Adrenal gland (tissue), 12 donors: ENCODE measurements around the gene CAPN5. TPM values are rescaled to one million over a fixed set of nuclear protein-coding genes. Genes with fewer than 3 reads are reported as not detected.

ENCODE experiments used
- DNase-seq, 7 donors: peaks; one replicate each; pipeline ENCODE4 v3.0.0-alpha.2; 2019 to 2020
- H3K27ac ChIP-seq, 5 donors: fragments of 200-600 bp; sonication (generic) in 4 of 5; 1 replicate in 3 of 5; 2 replicates in 2 of 5; pipeline versions ENCODE4 v1.5.1 to v1.8.0; 2016 to 2020; ENCODE audit warnings: mild to moderate bottlenecking in 1 of 5
- H3K27me3 ChIP-seq: fragments of 200-600 bp; 2 replicates; pipeline ENCODE4 v1.8.0; 2021
- H3K36me3 ChIP-seq, 2 donors: fragments of 200-600 bp; replicated peaks in 1 of 2; 1 replicate in 1 of 2; 2 replicates in 1 of 2; pipeline versions ENCODE4 v1.5.1 to v1.8.0; 2018 to 2022
- H3K4me1 ChIP-seq, 2 donors: fragments of 200-600 bp; replicated peaks in 1 of 2; 1 replicate in 1 of 2; 2 replicates in 1 of 2; pipeline versions ENCODE4 v1.5.1 to v1.8.0; 2018 to 2021
- H3K4me3 ChIP-seq, 4 donors: fragments of 200-600 bp; sonication (generic) in 3 of 4; one replicate each; pipeline ENCODE4 v1.5.1; 2016 to 2018
- H3K9me3 ChIP-seq, 3 donors: fragments of 200-600 bp; sonication (generic) in 1 of 3; replicated peaks in 1 of 3; 1 replicate in 2 of 3; 2 replicates in 1 of 3; pipeline versions ENCODE4 v1.5.1 to v1.8.0; 2016 to 2021
- CTCF ChIP-seq, 6 experiments: fragments of 450-650 bp in 4 of 6; fragments of 200-600 bp in 2 of 6; sonication (generic) in 1 of 6; IDR thresholded peaks; 1 replicate in 5 of 6; 2 replicates in 1 of 6; pipeline versions ENCODE4 v1.5.1 to v1.8.0; 2016 to 2021; ENCODE audit warnings: antibody characterized with exemption in 6 of 6, mild to moderate bottlenecking in 2 of 6, moderate library complexity in 1 of 6
- POLR2A ChIP-seq, 2 donors: fragments of 450-650 bp; IDR thresholded peaks; one replicate each; pipeline ENCODE4 v1.6.1; 2017; ENCODE audit warnings: antibody characterized with exemption in 2 of 2, mild to moderate bottlenecking in 2 of 2, moderate library complexity in 1 of 2
- WGBS, 4 donors: extraction: QIAGEN DNeasy Blood & Tissue Kit in 2 of 4; methylation state at CpG; one replicate each; pipeline versions ENCODE4 v1.1.5 to v1.1.7; 2013 to 2017; 5-methylcytosine and 5-hydroxymethylcytosine counted together
- intact Hi-C, 2 donors: fragments of 100-400 bp; cut with DNase I; formaldehyde crosslinking; loops; one replicate each; pipeline versions ENCODE4 v1.14.1 to v1.15.0; 2022 to 2023
- polyA plus RNA-seq, 3 donors: library from polyadenylated mRNA; stranded (reverse); fragments of 200-250 nt in 2 of 3; fragments of 350-450 nt in 1 of 3; fragmentation: Illumina TruSeq in 1 of 3; extraction: RNeasy Lipid Tissue Mini Kit (QIAGEN cat#74804) in 1 of 3; gene quantifications; one replicate each; pipeline ENCODE4 v1.2.3, GENCODE V29; 2013 to 2014
- total RNA-seq, 9 donors: library from RNA; depleted of rRNA in 4 of 9; stranded (reverse); fragments of >200 nt in 4 of 9; fragments of 120-200 nt in 1 of 9; fragmentation: NEBNext Ultra II Directional in 1 of 9; extraction: Animal tissue kit (Norgen Biotek cat#: 25700) in 1 of 9; gene quantifications; one replicate each; pipeline versions ENCODE4 v1.1.0 to v1.2.4, GENCODE V29; 2013 to 2023
- donor health status: healthy with polysubstance abuse.
- donor health status: Bipolar disorder and iron deficiency.
- donor health status: DM: yes; HTN: yes; CAD: no.
- donor health status: DM: no; HTN: no; CAD: no.
- donor health status: DM: no; HTN: no; CAD: no.
- donor health status: DM: yes; HTN: yes; CAD: no.

CAPN5 gene
- total and polyA plus RNA-seq, 12 donors, result 5.6 to 29.6 (median 18.4) TPM

GRCh38 chr11:77083566-77084245, 16.9 kb downstream of the CAPN5 start:
- Histone ChIP-seq H3K36me3 (no peaks in the 10 kb centered on the region), H3K4me1 (peaks cover 21 to 33% of the 10 kb centered on the region in 2 donors), H3K4me3 (no peak overlapping the region), H3K27ac (peak overlapping the region in 2 of 5 donors; percentile 84 to 95), H3K9me3 (no peaks in the 10 kb centered on the region), H3K27me3 (no peaks in the 10 kb centered on the region)
- TF ChIP-seq CTCF (IDR thresholded peaks at IDR 0.05), result no peak
- no peak for TF ChIP-seq POLR2A (IDR thresholded peaks at IDR 0.05)
- DNase-seq, result peak in 4 of 7 donors; percentile 0 to 53 (median 12)
- intact Hi-C loops, result no loop called here
- 91 to 95% (median 93%) methylated on average over 10 to 12 of the region's 12 CpGs for WGBS, 4 donors

DNA sequence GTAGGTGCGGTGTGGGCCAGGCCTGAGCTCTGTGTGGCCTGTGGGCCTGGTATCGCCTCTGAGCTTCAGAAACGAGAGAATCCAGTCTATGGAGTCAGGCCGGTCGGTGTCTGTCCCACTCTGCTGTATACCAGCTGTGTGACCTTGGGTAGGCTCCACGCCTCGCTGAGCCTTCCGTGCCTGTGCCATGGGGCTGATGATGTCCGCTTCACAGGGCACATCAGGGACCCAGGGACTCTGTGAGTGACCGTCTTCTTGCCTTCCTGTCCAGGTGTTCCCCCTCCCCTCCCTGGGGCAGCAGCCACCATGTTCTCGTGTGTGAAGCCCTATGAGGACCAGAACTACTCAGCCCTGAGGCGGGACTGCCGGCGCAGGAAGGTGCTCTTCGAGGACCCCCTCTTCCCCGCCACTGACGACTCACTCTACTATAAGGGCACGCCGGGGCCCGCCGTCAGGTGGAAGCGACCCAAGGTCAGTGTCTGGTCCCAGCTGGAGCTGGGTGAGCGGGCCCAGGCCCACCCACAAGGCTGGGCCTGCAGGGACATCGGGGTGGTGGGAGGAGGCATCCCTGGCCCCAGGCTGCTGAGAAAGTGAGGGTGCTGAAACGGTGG, 17.9 kb downstream of the CAPN5 start:
- H3K9me3 ChIP-seq, result no peaks in the 10 kb centered on the region
- DNase-seq, result peak in 6 of 7 donors; percentile 47 to 66 (median 50)
- no peaks in the 10 kb centered on the region for H3K36me3 ChIP-seq
- intact Hi-C loops, result no loop called here
- H3K27ac ChIP-seq, result peak overlapping the region in 1 of 5 donors; percentile 63
- no peak overlapping the region for H3K4me3 ChIP-seq
- peaks cover 21 to 33% of the 10 kb centered on the region in 2 donors for H3K4me1 ChIP-seq
- TF ChIP-seq POLR2A (IDR thresholded peaks at IDR 0.05) (no peak), CTCF (IDR thresholded peaks at IDR 0.05) (no peak)
- no peaks in the 10 kb centered on the region for H3K27me3 ChIP-seq
- 57 to 72% (median 67%) methylated on average over 11 to 25 of the region's 25 CpGs for WGBS, 4 donors

GRCh38 chr11:77085652-77086051, 18.9 kb downstream of the CAPN5 start:
- 82 to 92% (median 86%) methylated on average over 2 to 6 of the region's 6 CpGs for WGBS, 4 donors
- peak overlapping the region in 1 of 5 donors; percentile 69 for H3K27ac ChIP-seq
- intact Hi-C loops, result no loop called here

More at GRCh38 chr11:77085652-77086051, 18.9 kb downstream of the CAPN5 start:
- H3K9me3 ChIP-seq, result no peaks in the 10 kb centered on the region
- DNase-seq, result peak in 3 of 7 donors; percentile 5 to 43 (median 18)
- peaks cover 21 to 33% of the 10 kb centered on the region in 2 donors for H3K4me1 ChIP-seq
- H3K36me3 ChIP-seq, result no peaks in the 10 kb centered on the region
- H3K27me3 ChIP-seq, result no peaks in the 10 kb centered on the region
- no peak for TF ChIP-seq CTCF (IDR thresholded peaks at IDR 0.05)
- TF ChIP-seq POLR2A (IDR thresholded peaks at IDR 0.05), result no peak
- H3K4me3 ChIP-seq, result no peak overlapping the region
